GM06990 (cell line): ENCODE data around the gene RNU2-63P.
"Not testable (repeated sequence)": the region's sequence is repeated elsewhere in the genome, so short reads cannot be mapped to it uniquely, and the experiment has no call there.

Experiments used
- DNase-seq: peaks from one replicate; pipeline ENCODE4 v3.0.0-alpha.2; 2011; ENCODE audit not compliant: insufficient read length; ENCODE audit errors: extremely low read depth
- H3K27me3 ChIP-seq: replicated peaks from 2 replicates; pipeline ENCODE4 v1.6.0; 2011; ENCODE audit warnings: low read length; ENCODE audit not compliant: control insufficient read depth, insufficient read depth
- H3K36me3 ChIP-seq: 2 replicates; pipeline ENCODE4 v1.5.1; 2011; ENCODE audit warnings: low read length; ENCODE audit not compliant: control insufficient read depth, insufficient read depth
- H3K4me3 ChIP-seq: replicated peaks from 2 replicates; pipeline ENCODE4 v1.5.1; 2011; ENCODE audit warnings: low read depth, mild to moderate bottlenecking, control low read depth, low read length
- CTCF ChIP-seq: IDR thresholded peaks from 2 replicates; pipeline ENCODE4 v1.5.1; 2011; ENCODE audit warnings: low read length, control low read depth, mild to moderate bottlenecking, inconsistent platforms; ENCODE audit not compliant: insufficient read depth, poor library complexity, severe bottlenecking

Gene RNU2-63P

GRCh38 chr2:88003074-88003755, 13.1 kb downstream of the RNU2-63P start:
- H3K36me3 ChIP-seq, result no peaks in the 10 kb centered on the region
- no peak for DNase-seq
- TF ChIP-seq CTCF, result no peak
- no peaks in the 10 kb centered on the region for H3K27me3 ChIP-seq
- H3K4me3 ChIP-seq, result no peak overlapping the region

- no peak for DNase-seq
- no peak for TF ChIP-seq CTCF
- H3K27me3 ChIP-seq, result no peaks in the 10 kb centered on the region
Observed at GRCh38 chr2:88002359-88002707, 14.0 kb downstream of the RNU2-63P start.

GRCh38 chr2:88000474-88000873, 15.9 kb downstream of the RNU2-63P start:
- not testable (repeated sequence) for H3K4me3 ChIP-seq, DNase-seq, H3K27me3 ChIP-seq, H3K36me3 ChIP-seq

More at GRCh38 chr2:88002359-88002707, 14.0 kb downstream of the RNU2-63P start:
- Histone ChIP-seq H3K36me3 (no peaks in the 10 kb centered on the region), H3K4me3 (no peak overlapping the region)

- DNase-seq, result no peak
- no peak overlapping the region for H3K4me3 ChIP-seq
- no peaks in the 10 kb centered on the region for H3K27me3 ChIP-seq
- H3K36me3 ChIP-seq, result no peaks in the 10 kb centered on the region
- TF ChIP-seq CTCF, result no peak
Observed at GRCh38 chr2:87996570-87996969, 19.8 kb downstream of the RNU2-63P start.

GRCh38 chr2:87995756-87996155, 20.6 kb downstream of the RNU2-63P start:
- TF ChIP-seq CTCF, result no peak
- Histone ChIP-seq H3K4me3 (no peak overlapping the region), H3K36me3 (no peaks in the 10 kb centered on the region), H3K27me3 (no peaks in the 10 kb centered on the region)
- no peak for DNase-seq

GRCh38 chr2:87994304-87994850, 22.0 kb downstream of the RNU2-63P start:
- H3K27me3 ChIP-seq, H3K36me3 ChIP-seq, H3K4me3 ChIP-seq, DNase-seq: not testable (repeated sequence)

GRCh38 chr2:87992569-87992968, 23.8 kb downstream of the RNU2-63P start:
- DNase-seq, H3K4me3 ChIP-seq, H3K36me3 ChIP-seq, H3K27me3 ChIP-seq: not testable (repeated sequence)

GRCh38 chr2:87987473-87987872, 28.9 kb downstream of the RNU2-63P start:
- H3K4me3 ChIP-seq, DNase-seq, H3K36me3 ChIP-seq, H3K27me3 ChIP-seq: not testable (repeated sequence)

- DNase-seq, H3K27me3 ChIP-seq, H3K36me3 ChIP-seq, H3K4me3 ChIP-seq: not testable (repeated sequence)
Observed at GRCh38 chr2:87985902-87986301, 30.4 kb downstream of the RNU2-63P start.

GRCh38 chr2:87981182-87981581, 35.2 kb downstream of the RNU2-63P start:
- not testable (repeated sequence) for H3K27me3 ChIP-seq, H3K4me3 ChIP-seq, DNase-seq, H3K36me3 ChIP-seq
